NCI-H1105 treated with DMSO at 0.1 percent for 48 hours (cell line): ENCODE measurements around the gene TPTE.
A peak's percentile ranks its signal among the peaks of the same experiment; 100 is the strongest.
"Not testable (repeated sequence)": the region's sequence is repeated elsewhere in the genome, so short reads cannot be mapped to it uniquely, and the experiment has no call there.

Experiments used
- DNase-seq: peaks from one replicate; lab custom pipeline; 2025; lab: John Stamatoyannopoulos, UW

TPTE gene

DNA sequence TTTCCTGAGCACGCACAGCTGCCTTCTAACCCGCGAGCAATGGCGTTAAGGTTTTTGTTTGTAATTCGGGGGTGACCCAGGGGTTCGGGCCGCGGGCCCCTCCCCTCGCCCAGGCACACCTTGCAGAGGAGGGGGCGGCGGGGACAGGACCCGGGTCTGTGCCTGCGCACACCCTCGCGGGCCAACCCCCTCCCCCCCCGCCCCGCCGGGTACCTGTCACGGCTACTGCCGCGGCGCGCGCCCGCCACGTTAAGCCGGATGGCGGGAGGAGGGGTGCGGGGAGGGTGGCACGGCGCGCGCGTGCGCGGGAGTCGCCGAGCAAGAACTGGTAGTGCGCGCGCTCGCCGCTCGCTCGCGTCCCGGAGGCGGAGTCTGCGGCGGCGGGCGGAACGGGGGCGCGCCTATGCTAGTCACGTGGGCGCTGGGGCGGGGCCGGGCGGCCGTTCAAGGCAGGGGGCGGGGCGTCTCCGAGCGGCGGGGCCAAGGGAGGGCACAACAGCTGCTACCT lies at the start of gene TPTE:
TSS of gene TPTE (plus strand) at position 493 of the 508 bp plus-strand sequence. CDS start 17,141 bp downstream, outside the sequence.
- DNase-seq: peak; percentile 72

DNA sequence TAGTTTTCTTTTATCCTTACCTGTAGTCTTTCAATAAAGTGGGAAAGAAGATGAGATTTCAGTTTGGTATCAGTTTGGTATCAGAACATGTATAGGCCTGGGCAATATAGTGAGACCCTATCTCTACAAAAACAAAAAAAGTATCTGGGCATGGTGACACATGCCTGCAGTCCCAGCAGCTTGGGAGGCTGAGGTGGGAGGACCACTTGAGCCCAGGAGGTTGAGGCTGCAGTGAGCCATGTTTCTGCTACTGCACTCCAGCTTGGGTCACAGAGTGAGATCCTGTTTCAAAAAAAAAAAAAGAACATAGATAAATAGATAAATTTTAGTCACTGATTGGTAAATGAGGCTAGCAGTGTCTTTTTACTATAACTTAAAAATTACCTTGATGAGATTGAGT lies 49.4 kb upstream of the TPTE start:
- not testable (repeated sequence) for DNase-seq

DNA sequence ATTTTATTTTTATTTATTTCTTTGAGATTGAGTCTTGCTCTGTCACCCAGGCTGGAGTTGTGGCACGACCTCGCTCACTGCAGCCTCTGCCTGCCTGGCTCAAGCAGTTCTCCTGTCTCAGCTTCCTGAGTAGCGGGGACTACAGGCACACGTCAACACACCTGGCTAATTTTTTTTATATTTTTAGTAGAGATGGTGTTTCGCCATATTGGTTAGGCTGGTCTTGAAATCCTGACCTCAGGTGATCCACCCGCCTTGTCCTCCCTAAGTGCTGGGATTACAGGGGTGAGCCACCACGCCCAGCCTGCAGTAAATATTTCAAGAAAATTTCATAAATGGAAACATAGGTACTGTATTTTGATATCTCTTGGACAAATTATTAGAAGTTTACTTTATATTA lies 43.6 kb upstream of the TPTE start:
- not testable (repeated sequence) for DNase-seq

GRCh38 chr21:10479875-10480274 lies 41.5 kb upstream of the TPTE start:
- DNase-seq: not testable (repeated sequence)

GRCh38 chr21:10484864-10485263 lies 36.5 kb upstream of the TPTE start:
- not testable (repeated sequence) for DNase-seq

DNA sequence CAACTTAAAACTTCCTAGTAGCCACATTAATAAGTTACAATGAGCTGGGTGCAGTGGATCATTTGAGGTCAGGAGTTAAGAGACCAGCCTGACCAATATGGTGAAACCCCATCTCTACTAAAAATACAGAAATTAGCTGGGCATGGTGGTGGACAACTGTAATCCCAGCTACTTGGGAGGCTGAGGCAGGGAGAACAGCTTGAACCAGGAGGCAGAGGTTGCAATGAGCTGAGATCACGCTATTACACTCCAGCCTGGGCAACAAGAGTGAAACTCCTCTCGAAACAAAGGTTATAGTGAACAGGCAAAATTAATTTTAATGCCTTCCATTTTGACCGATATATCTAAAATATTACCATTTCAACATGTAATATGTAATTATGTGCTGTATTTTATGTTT lies 30.9 kb upstream of the TPTE start:
- DNase-seq: not testable (repeated sequence)

- no peak for DNase-seq
These were observed 10.3 kb upstream of the TPTE start for GRCh38 chr21:10511116-10511515.

GRCh38 chr21:10516889-10517288 lies 4.5 kb upstream of the TPTE start:
- not testable (repeated sequence) for DNase-seq

- not testable (repeated sequence) for DNase-seq
These were observed 3.5 kb upstream of the TPTE start for GRCh38 chr21:10517904-10518303.

GRCh38 chr21:10521835-10522500 lies 585 bp downstream of the TPTE start:
- not testable (repeated sequence) for DNase-seq

DNA sequence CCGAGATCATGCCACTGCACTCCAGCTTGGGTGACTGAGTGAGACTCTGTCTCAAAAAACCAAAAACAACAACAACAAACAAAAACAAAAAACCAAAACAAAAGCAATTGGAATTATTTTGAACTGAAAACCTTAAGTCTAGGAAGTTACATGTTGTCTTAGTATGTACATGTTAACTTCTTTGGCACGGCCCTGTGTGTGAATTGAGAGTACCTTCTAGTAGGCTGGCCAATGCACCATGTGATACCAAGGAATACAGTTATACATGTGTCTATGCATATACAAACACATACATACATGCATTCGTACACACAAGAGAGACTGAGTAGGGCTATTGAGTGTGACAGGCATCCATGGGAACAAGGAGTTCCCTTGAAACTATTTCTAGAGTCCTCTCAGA lies 18.6 kb downstream of the TPTE start:
- no peak for DNase-seq

DNA sequence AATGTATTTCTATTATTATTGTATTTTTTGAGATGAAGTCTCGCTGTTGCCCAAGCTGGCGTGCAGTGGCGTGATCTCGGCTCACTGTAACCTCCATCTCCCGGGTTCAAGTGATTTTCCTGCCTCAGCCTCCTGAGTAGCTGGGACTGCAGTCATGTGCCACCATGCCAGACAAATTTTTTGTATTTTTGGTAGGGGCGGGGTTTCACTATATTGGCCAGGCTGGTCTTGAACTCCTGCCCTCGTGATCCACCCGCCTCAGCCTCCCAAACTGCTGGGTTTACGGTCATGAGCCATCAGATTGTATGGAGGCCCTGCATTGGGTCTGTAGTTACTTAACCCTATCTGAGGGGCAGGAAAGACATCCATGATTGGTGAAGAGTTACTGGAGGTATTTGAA lies 23.0 kb downstream of the TPTE start:
- not testable (repeated sequence) for DNase-seq

GRCh38 chr21:10547868-10548267 lies 26.5 kb downstream of the TPTE start:
- not testable (repeated sequence) for DNase-seq

DNA sequence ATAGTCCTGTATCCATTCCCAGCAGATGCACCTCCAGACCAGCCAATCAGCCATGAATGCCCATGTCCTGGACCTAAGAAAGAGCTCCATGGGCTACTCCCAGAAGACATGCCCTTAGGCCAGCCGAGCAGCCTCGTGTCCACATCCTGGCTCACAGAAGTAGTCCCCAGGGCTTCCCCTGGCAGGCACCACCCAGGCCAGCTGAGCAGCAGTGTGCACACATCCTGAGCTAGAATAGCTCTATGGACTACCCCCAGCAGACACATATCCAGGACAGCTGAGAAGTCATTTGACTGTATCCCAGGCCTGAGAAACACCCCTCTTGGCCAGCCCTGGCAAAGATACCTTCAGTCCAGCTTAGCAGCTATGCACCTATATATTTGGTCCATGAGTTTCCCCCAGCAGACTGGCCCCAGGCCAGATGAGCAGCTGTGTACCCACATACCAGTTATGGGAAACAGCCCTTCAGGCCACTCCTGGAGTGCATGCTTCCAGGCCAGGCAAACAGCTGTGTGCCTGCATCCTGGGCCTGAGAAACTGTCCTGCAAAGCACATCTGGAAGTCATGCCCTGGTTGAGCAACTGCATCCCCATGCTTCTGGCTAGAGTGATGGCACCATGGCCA lies 27.1 kb downstream of the TPTE start:
- not testable (repeated sequence) for DNase-seq

DNA sequence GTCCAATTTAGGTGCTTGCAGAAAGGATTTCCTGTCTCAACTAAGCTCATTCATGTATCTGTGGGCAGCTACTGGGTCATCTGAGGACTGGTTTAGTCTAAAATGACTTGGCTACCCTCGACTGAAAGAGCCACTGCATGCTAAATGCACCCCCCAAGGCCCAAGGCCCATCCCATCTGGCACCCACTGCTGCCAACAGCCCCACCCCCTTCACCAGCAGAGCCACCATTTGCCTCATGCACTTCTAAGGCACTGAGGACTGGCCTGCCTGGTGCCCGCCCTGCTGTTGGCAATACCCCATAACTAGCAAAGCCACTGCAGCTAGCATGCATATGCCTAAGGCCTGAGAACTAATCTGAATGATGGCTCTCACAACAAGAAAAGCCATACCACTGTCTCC lies 49.4 kb downstream of the TPTE start:
- not testable (repeated sequence) for DNase-seq

- not testable (repeated sequence) for DNase-seq
These were observed 53.3 kb downstream of the TPTE start for GRCh38 chr21:10574531-10575310.

DNA sequence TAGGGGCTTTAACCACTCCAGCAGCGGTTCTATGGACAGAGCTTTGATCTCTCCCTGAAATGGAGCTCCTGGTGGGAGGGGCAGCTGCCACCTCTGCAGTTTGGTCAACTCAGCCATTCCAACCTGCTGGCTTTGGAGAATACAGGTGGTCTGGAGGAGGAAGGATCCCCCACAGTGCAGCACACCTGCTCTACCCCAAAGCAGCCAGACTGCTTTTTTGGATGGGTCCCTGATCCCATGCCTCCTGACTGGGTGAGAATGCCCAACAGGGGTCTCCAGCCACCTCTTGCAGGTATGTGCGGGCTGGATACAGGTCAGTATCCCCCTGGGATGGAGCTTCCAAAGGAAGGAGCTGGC lies 53.9 kb downstream of the TPTE start:
- DNase-seq: no peak

- not testable (repeated sequence) for DNase-seq
These were observed 57.5 kb downstream of the TPTE start for GRCh38 chr21:10578910-10579309.

DNA sequence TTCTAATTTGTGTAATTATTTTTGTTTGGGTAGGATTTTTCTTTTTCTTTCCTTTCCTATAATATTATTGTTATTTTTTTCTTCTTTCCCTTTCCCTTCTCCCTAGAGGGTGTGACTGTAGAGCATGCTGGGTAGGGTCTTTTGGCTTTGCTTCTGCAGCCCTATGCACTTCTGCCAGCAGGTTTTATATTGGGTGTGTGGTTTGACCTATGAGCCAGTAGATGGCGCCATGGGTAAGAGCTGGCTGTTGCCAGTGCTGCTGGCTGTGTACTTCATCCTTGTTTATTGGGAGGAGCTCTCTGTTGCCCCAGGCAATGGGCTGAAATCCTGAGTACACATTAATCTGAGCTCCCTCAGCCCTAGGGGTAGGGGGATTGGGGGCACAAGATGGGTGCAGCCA lies 67.7 kb downstream of the TPTE start:
- DNase-seq: not testable (repeated sequence)

GRCh38 chr21:10607074-10607473 lies 85.7 kb downstream of the TPTE start:
- DNase-seq: not testable (repeated sequence)

DNA sequence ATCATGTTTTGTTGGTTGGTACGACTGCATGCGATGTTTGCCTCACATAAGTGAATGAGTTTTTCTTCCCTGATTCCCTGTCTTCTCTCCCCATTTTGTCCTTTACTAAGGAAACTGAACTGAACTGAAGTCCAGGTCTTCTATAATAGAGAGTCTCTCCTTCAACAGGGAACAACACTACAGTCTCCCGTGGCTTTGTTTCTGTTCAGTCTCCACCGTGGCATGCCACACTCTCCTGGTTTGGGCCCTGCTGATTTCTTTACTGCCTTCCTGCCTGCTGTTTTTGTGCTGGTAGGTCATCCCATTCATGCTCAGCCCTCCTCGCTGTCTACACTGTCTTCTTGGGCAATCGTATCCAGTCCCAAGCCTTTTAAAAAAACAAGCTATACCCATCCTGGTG lies 92.9 kb downstream of the TPTE start:
- not testable (repeated sequence) for DNase-seq

- not testable (repeated sequence) for DNase-seq
These were observed 94.7 kb downstream of the TPTE start for GRCh38 chr21:10616061-10616460.

GRCh38 chr21:10616535-10616934 lies 95.2 kb downstream of the TPTE start:
- no peak for DNase-seq
